Peyer's patch (tissue), 4 donors: ENCODE results near the gene IL5RA.

Source experiments
- CTCF ChIP-seq, 6 experiments: fragments of 450-650 bp in 4 of 6; fragments of 200-600 bp in 2 of 6; sonication (generic) in 1 of 6; IDR thresholded peaks; one replicate each; pipeline ENCODE4 v1.5.1; 2017 to 2019; ENCODE audit warnings: antibody characterized with exemption in 6 of 6, mild to moderate bottlenecking in 3 of 6, moderate library complexity in 1 of 6
- POLR2A ChIP-seq, 2 donors: fragments of 450-650 bp; IDR thresholded peaks; one replicate each; pipeline ENCODE4 v1.5.1; 2017; ENCODE audit warnings: antibody characterized with exemption in 2 of 2, mild to moderate bottlenecking in 2 of 2, moderate library complexity in 2 of 2

- no peak for TF ChIP-seq POLR2A (IDR thresholded peaks at IDR 0.05)
- no peak for TF ChIP-seq CTCF (IDR thresholded peaks at IDR 0.05)
These were observed 9.2 kb upstream of the IL5RA start for GRCh38 chr3:3119393-3119851.
